ENCODE results near the gene FAM53A.

FAM53A gene

DNA sequence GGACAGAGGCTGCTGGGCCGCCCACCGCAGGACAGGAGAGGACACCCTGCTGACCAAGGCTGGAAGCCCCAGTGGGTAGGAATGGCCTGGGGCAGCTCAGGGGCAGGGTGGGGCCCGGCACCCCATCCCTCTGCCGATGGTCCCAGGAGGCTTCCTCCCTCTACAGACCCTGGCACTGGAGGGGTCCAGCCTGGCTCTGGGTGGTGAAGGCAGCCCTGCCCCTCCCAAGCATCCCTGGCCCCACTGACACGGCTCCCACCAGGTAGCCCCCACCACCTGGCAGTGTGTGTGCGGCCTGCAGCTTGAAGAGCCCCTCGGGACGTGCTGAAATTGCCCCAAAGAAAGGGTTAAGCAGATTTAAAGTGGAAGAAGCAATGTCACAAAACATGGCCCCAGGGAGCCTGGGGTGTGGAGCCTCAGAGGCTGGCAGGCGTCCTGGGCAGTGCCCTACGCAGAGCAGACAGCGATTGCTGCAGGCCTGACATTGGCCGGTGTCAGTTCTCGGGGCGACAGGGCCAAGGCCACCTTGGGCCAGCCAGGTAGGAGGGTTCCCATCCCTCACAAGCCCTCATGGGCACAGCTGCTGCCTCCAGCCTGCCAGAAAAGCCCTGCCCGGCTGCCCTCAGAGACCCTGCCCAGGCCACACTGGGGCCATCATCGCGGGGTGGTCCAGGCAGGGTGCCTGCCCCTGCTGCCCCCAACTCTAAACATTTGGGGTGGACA lies 80.5 kb downstream of the FAM53A start:
- ATAC-seq = no peak

DNA sequence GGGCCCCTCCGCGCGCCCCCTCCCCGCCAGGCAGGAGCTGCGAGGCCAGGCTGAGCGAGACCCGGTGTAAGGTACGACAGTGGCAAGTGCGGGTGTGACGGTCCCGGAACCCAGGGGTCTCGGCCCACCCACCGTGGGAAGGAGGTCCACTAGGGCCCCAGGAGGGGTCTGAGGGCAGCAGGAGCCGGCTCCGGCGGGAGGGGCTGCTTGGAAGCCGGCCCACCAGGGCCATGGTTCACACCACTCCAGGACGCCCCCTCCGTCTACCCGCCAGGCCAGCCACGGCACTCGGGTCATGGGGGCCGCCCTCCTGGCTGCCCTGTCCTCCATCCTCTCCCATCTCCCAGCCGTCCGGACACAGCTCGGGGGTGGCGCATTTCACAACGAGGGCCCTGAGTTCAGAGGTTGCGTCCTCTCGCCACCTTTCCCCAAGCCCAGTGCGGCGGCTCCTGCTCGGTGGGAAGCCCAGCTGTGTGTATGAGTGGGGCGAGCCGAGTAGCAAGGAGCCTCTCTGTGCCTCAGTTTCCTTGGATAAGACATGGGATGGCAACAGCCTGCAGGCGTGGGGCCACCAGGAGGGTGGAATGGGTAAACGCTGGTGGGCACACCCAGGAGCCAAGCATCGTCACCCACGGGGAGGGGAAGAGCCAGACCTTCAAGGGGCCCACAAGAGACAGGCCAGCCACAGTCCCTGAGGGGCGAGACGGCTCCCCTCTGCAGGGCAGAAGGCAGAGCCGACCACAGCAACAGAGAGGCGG lies 81.3 kb downstream of the FAM53A start:
- no peak for ATAC-seq

DNA sequence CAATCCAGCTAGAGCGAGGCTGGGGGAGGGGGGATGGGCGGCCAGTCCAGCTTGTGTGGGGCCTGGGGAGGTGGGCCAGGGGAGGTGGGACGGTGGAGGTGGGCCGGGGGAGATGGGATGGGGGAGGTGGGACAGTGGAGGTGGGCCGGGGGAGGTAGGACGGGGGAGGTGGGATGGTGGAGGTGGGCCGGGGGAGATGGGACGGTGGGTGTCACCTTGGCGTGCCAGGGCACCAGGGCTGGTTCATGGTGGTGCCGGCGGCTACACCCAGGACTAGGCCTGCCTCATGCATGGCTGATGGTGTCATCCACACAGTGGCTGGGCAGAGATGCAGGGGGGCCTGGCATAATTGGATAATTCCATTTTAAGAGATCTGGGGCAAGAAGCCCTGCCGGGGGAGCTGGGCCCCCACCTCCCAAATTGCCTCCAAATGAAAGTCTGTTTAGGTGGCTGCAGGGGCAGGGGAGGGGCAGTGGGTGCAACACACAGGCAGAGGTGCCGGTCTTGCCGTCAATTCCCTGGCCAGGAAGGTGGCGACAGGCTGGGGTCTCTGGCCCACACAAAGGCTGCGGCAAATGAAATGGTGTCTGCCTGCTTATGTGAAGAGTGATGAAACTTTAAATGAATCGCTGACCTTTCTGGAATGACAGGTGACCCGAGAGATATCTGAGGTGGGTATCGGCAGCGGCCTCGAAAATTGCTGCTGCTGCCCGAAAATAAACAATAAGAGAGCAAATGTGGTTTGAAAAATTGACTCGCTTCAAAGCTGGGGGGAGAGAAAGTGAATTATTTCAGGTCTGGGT lies 82.1 kb downstream of the FAM53A start:
- no peak for ATAC-seq

DNA sequence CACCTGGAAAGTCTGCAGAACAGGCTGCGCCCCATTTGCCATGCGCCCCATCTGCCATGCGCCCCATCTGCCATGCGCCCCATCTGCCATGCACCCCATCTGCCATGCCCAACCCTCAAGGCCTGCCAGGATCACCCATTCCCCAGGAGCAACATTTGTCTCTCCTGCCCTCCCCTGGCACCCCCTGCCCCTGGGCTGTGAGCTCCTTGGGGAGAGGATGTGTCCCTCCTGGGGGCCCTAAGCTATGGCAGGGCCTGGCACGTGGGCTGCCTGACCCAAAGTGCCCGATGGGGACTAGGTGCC lies 82.6 kb downstream of the FAM53A start:
- no peak for ATAC-seq

DNA sequence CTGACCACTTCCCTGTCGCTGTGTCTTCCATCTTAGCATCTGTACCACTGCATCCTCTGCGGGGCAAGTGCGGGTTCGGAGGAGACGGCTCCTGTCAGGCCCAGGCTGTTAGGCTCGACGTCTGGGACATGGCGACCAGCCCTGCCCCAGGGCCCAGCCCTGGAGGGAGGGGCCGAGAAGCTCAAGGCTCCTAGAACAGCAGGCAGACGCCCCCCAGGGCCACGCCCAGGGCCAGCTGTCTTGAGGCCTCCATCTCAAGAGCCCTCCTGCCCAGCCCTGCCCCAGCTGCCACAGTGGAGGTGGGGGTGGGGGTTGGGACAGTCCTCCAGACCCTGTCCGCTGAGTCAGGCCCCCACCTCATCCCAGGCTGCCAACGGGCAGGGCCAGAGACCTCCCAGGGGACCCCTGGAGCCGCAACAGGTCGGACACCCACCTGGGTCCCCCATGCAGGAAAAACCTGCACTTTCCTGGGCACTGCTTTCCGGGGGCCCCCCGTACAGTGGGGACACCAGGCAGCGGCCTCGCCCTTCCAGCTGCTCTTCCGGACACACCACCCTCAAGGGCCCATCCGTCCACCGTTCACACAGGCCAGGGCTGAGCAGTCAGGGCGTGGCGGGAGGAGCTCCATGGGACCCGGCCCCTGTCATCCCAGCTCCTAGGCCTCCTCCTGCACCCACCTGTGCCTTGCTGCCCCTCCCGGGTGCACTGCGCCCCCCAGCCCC lies 83.1 kb downstream of the FAM53A start:
- ATAC-seq = no peak

DNA sequence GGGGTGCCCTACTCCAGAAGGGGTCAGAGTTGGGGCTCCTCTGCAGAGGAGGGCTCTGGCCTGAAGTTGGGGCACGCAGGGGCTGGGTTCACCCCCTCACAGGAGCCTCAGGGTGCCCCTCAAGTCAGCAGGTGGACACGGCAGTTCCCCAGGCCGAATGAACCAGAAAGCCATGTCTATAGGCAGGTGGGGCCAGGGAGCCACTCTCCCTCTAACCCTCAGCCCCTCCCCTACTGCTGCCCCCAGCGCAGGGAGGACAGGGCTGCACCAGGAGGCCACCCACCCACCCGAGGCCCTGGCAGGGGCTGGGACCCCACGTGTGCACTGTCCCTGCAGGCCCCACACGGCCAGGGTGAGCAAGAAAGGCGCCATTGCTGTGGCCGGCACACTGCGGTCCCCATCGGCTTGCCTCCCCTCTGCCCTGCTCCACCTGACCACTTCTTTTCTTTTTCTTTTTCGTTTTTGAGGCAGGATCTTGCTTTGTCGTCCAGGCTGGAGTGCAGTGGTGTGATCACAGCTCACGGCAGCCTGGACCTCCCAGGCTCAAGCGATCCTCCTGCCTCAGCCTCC lies 83.8 kb downstream of the FAM53A start:
- no peak for ATAC-seq

DNA sequence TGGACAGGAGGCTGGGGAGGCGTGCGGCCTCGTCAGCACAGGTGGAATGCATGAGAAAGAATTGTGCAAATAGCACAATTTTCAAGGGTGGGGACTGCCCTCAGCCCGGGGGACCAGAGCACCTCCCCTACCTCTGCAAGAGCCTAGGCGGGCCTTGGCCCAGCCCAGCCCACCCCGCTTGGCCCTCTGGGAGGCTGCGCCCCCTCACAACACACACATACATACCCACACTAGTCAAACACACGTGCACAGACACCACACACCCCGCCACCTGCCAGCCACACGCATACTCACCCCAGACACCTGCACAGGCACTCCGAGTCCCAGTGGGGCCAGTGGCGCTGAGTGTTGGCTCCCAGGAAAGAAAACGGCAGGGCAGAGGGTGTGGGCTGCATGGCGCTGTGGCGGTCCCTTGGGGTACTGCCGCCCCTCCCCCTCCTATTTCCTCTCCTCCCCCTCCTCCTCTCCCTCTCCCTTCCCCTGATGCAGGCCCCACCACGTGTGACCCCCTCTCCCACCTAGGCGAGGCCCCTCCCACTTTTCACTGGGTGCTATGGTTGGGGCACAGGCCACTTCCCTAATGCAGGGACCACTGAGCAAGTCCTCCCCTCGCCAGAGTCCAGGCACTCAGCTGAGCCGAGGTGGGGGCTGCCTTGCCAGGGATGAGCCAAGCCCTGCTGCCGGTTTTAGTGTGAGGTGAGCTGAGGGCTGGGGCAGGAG lies 84.5 kb downstream of the FAM53A start:
- no peak for ATAC-seq

DNA sequence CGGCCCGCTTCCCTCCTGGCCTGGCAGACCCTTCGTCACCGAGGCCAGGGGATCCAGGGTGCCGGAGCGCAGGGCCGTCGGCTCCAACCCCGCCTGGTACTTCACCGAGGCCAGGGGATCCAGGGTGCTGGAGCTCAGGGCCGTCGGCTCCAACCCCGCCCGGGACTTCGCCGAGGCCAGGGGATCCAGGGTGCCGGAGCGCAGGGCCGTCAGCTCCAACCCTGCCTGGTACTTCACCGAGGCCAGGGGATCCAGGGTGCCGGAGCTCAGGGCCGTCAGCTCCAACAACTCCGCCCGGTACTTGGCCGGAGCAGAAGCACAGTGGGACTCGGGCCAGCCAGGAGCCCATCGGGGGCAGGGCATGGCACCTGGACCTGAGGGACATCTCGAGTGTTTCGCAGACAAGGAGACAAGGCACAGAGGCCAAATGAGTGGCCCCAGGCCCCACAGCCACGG lies 85.1 kb downstream of the FAM53A start:
- ATAC-seq = no peak

DNA sequence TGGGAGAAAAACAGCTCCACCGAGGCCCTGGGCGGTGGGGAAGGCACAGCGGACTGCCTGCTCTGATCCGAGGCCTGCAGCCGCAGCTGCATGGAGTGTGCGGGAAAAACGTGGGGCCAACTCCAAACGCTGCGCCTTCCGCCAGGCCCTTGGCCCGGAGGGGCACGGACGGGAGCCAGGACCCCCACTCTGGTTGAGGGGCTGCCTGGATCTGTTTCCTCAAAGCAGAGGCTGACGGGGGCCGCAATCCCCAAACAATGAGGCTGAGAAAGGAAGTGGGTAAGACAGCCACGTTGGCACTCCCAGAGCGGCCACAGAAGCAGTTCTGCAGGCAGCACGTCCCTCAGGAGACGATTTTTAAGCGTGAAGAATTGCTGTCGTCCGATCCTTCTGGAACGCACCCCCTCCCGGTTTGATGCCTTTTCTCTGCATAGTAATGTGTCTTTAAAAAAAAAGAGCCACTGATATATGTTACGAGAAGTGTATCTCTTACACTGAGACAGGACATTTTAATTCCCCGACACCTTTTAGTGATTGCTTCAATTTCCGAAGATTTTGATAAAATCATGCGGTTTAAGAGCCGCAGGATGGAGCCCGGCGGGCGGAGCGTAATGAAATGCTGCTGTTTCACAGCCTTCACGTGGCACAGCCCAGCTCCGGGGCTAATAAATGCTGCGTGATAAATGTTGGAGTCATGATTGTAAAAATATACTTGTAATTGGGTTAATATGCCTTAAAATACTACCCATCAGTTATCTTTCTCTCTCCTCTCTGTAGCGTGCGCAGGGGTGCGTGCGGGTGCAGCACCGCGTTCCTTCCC lies 85.7 kb downstream of the FAM53A start:
- ATAC-seq = no peak

DNA sequence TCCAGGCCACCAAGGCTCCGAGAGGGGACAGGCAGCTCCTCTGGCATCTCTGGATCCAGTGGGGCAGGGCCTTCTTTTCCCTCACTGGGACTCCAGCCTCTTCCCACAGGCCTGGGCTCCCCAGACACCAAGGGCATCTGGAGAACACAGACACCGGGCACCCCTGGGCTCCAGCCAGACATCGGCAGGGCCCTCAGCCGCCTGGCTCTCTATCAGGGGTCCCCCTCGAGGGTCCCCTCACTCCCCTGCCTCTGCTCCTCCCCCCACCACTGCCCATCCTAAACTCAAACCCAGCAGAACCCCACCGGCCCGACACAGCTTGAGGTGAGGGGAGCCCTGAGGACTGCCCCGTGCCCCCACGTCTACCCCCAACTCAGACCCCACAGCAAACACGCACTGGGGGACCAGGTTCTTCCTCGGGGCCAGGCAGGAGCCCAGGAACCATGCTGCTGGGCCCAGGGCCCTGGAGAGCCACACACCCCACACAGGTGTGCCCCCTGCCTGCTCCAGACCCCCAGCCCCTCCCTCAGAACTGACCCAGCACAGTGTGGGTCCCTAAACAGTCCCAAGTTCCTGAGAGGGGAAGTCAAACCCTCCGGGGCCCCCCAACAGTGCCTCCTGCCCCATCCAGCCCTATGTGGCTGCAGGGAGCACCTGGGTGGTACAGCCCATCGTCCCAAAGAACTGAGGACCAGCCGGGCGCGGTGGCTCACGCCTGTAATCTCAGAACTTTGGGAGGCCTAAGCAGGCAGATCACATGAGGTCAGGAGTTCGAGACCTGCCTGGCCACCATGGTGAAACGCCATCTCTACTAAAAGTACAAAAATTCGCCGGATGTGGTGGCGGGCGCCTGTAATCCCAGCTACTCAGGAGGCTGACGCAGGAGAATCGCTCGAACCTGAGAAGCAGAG lies 86.8 kb downstream of the FAM53A start:
- ATAC-seq = no peak

DNA sequence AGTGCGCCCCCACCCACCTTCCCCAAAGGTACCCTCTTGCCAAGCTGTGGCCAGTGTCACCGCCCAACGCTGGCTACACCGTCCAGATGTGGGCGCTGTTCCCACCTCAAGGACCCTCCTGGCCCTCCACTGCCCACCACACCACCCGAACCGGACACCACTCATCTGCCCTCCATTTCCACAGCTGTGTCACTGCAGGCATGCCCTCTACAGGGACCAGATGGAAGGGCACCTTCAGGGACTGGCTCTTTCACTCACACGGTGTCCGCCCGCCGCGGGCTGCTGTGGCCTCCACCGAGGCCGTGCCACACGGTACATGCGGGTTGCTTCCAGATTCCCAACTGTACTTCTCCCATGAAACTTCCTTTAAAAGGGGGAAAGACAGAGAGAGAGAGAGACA lies 87.7 kb downstream of the FAM53A start:
- ATAC-seq = no peak

DNA sequence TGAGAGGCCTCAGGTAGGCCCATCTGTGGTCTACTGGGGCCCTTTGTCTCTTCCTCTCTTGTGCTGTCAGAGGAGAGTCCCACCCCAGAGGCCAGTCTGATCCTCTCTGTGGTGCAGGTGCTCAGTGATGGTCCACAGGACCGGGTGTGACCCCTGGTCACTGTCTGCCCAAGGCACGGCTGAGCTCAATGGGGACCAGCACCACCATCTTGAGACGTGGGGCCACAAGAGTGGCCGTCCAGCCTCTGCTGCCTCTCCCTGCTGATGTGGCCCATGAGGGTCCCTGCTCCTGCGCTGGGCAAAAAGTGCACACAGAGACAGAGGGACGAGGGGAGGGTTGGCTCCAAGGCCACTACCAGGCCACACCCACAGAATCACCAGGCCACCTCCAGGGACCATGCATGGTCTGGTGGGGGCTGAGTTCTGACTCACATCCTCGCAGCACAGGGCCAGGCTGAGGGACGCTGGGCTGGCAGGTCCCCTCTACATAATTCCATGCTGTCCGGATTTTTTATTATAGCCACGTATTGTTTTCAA lies 88.3 kb downstream of the FAM53A start:
- no peak for ATAC-seq

DNA sequence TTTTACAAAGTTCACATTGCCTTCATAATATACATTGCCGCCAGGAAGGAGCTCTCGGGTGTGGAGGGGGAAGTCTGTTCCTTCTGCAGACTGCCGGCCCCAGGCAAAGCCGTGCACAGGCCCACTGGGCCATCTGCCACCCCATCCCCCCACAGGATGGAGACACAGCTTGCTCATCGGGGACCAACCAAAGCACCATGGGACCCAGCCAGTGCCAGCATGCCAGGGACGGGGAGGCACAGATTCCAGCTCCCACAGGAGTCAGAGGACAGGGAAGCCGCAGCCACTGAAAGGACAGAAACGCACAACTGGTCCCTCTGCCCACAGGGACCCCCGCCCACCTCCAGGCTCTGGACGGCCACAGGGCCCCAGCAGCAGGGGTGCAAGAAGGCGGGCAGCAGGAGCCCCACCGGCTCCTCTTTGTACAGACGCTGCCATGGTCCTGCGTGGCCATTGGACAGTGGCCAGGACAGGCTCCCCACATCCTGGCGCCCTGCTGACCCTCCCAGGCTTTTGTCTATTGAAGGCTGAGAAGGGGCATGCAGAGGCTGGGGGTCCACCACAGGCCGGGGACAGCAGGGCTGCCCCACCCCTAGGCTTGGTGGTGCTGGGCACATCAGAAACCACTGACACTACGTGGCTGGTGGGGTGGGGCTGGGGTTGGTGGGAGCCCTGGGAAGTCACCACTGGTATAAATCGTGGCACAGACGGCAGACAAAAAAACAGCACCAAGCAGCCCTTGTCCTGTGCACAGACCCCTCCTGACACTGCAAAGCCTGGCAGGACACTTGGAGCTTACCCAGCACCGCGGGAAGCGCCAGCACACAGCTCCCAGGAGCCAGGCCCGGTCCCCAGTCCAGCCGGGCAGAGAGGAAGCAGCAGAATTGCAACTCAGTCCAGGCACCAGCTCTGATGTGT lies 89.0 kb downstream of the FAM53A start:
- no peak for ATAC-seq

DNA sequence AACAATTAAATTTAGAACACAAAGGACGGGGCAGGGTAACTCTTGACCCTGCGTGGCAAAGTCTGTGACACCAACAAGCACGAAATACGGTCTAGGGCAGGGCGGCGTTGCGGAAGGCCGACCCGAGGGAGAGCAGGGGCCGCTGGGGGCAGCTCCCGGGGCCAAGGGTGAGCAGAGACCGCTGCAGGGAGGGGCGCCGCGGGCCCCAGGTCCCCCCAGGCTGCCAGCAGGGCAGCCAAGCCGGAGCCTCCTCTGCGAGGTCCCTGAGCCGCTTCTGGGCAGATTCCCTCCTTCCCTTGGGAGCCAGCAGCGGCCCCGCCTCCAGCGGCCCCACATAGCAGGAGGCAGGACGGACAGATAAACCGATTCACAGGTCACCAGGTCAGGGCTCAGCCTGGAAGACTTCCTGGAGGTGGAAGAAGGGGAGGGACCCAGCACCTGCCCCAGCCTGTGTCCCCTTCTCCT lies 90.2 kb downstream of the FAM53A start:
- ATAC-seq = no peak

DNA sequence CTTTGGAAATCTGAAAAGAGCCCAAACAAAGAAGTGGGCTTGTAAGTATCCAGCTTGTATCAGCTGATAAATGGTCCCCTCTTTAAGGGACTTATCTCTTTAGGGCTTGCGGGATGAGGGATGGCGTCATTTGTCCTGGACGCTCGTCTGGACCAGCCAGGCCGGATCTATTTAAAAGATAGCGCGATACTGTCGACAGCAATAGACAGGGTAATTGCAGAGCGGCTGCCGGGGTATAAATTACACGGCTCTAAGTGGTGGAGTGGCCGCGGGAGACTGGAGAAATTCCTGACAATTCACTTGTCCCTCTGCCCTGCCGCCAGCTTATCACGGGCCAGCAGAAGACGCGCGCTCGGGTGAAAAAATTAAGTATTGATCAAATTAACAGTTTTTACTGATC lies 90.7 kb downstream of the FAM53A start:
- no peak for ATAC-seq

DNA sequence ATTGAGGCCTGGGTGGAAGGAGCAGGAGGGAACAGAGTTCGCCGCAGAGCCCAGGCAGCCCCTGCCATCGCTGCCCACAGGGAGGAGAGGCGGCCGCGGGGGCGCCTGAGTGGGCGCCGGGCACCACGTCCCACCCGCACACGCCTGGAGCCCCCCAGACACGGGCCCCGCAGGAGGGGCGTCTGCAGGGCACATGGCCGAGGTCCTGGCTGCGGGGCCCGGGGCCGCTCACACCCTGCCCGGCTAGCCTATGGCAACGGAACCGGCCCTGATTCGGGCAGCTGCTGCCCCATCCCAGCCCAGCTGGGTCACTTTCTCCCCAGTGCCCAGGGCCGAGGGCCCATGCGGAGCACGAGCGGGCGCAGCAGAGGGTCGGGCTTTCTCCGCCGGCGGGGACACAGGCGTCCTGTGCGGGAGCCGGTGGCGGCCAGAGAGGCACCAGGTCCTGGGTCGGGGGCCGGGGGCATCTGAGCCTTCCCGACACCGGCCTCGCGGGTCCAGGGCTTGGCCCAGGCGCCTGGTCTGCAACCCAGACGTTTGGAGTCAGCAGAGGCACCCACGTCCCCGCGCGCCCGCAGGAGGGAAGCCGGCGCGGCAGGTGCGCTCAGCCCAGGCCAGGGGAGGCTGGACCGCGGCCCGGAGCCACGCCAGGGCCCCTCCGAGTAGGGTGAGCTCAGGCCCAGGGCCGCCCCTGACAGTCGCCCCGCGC lies 91.2 kb downstream of the FAM53A start:
- ATAC-seq = peak in 1 of 2 donors; percentile 6

DNA sequence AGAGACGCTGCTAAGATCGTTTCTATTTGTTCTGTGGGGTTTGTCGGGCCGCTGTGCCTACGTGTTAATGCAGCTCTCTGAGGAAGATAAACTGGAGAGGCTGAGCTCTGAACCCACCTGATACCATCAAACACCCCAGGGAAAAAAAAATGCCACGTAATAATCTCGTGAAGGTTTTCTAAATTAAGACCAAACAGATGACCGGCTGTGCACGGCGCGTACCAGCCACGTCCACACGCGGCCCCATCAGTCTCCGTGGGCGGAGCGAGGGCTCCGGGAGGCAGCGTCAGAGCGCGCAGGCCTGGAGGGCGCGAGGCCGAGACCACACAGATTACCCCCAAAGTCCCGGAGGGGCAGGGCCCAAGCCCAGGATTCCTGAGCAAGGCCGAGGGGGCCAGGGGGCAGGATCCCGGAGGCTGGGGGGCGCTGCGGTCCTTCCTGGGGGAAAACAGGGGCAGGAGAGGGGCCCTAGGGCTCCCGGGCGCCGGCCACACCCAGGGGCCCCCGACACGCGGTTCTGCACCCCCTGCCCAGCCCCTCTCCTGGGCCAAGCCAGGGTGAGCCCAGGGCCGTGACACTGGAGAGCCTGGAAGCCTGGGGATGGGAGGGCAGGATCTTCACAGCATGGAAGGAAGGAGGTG lies 91.9 kb downstream of the FAM53A start:
- no peak for ATAC-seq
